WTC11 (cell line): ENCODE measurements around the gene MATR3.

ENCODE experiments used
- FOXJ3 ChIP-seq: sonication (generic); formaldehyde crosslinking; IDR thresholded peaks from 2 replicates; pipeline ENCODE4 v1.9.0; 2021; ENCODE audit warnings: missing genetic modification reagents, mild to moderate bottlenecking, borderline replicate concordance
- JUN ChIP-seq: sonication (generic); formaldehyde crosslinking; IDR thresholded peaks from 2 replicates; pipeline ENCODE4 v1.8.0; 2023; ENCODE audit warnings: mild to moderate bottlenecking, missing genetic modification reagents
- NFYB ChIP-seq: sonication (generic); formaldehyde crosslinking; conservative IDR thresholded peaks from 2 replicates; pipeline ENCODE4 v1.8.0; 2022; ENCODE audit warnings: low read depth, missing genetic modification reagents
- TCF7 ChIP-seq: sonication (generic); formaldehyde crosslinking; IDR thresholded peaks from 2 replicates; pipeline ENCODE4 v1.8.0; 2022; ENCODE audit warnings: mild to moderate bottlenecking, low read depth, missing genetic modification reagents, moderate library complexity
- ZNF263 ChIP-seq: sonication (generic); formaldehyde crosslinking; IDR thresholded peaks from 2 replicates; pipeline ENCODE4 v1.8.1; 2022; ENCODE audit warnings: low read depth, mild to moderate bottlenecking, moderate library complexity, missing genetic modification reagents
- ZNF416 ChIP-seq: fragments of 250-450 bp; sonication (Bioruptor Pico); IDR thresholded peaks from 2 replicates; pipeline ENCODE4 v1.9.0; 2021; ENCODE audit warnings: mild to moderate bottlenecking, inconsistent platforms
- TF ChIP-seq, protein P1 (sequence below): fragments of 200-600 bp; IDR thresholded peaks from 2 replicates; pipeline ENCODE4 v1.8.0; 2022; ENCODE audit warnings: antibody characterized with exemption
- TF ChIP-seq, protein P2 (sequence below): sonication (generic); formaldehyde crosslinking; IDR thresholded peaks from 2 replicates; pipeline ENCODE4 v1.8.1; 2022; ENCODE audit warnings: mild to moderate bottlenecking, missing genetic modification reagents, moderate library complexity, borderline replicate concordance

DNA sequence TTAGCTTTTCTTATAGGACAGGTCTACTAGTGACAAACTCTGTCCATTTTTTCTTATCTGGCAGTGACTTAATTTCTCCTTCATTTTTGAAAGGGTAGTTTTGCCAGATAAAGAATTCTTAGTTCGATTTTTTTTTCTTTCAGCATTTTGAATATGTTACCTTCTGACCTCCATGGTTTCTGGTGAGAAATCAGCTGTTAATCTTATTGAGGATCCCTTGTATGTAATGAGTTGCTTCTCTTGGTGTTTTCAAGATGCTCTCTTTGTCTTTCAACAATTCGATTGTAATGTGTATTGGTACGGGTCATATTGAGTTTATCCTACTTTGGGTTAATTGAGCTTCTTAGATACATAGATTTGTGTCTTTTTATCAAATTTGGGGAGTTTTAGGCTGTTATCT lies 60.6 kb downstream of the MATR3 start:
- TF ChIP-seq ZNF416 (CRISPR knock-in tag) (no peak), JUN (no peak), NFYB (no peak), TCF7 (CRISPR knock-in tag) (no peak), ZNF263 (no peak), FOXJ3 (CRISPR knock-in tag) (no peak)
- TF ChIP-seq, protein P1, sequence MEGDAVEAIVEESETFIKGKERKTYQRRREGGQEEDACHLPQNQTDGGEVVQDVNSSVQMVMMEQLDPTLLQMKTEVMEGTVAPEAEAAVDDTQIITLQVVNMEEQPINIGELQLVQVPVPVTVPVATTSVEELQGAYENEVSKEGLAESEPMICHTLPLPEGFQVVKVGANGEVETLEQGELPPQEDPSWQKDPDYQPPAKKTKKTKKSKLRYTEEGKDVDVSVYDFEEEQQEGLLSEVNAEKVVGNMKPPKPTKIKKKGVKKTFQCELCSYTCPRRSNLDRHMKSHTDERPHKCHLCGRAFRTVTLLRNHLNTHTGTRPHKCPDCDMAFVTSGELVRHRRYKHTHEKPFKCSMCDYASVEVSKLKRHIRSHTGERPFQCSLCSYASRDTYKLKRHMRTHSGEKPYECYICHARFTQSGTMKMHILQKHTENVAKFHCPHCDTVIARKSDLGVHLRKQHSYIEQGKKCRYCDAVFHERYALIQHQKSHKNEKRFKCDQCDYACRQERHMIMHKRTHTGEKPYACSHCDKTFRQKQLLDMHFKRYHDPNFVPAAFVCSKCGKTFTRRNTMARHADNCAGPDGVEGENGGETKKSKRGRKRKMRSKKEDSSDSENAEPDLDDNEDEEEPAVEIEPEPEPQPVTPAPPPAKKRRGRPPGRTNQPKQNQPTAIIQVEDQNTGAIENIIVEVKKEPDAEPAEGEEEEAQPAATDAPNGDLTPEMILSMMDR = no peak
- TF ChIP-seq, protein P2, sequence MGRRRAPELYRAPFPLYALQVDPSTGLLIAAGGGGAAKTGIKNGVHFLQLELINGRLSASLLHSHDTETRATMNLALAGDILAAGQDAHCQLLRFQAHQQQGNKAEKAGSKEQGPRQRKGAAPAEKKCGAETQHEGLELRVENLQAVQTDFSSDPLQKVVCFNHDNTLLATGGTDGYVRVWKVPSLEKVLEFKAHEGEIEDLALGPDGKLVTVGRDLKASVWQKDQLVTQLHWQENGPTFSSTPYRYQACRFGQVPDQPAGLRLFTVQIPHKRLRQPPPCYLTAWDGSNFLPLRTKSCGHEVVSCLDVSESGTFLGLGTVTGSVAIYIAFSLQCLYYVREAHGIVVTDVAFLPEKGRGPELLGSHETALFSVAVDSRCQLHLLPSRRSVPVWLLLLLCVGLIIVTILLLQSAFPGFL (CRISPR knock-in tag) = no peak
